Peyer's patch (tissue), 4 donors: Measurements from ENCODE around the gene KLC1. TPM values are rescaled to one million over a fixed set of nuclear protein-coding genes. Genes with fewer than 3 reads are reported as not detected.

Experiments used
- DNase-seq, 3 donors: peaks; one replicate each; pipeline ENCODE4 v3.0.0-alpha.2; 2017 to 2019
- H3K27ac ChIP-seq, 4 donors: fragments of 200-600 bp; sonication (generic); one replicate each; pipeline ENCODE4 v1.5.1; 2016 to 2019
- H3K27me3 ChIP-seq, 2 donors: fragments of 200-600 bp; sonication (generic); one replicate each; pipeline ENCODE4 v1.5.1; 2019
- H3K36me3 ChIP-seq, 3 donors: fragments of 200-600 bp; sonication (generic); one replicate each; pipeline ENCODE4 v1.5.1; 2016 to 2019
- H3K4me1 ChIP-seq, 4 donors: fragments of 200-600 bp; sonication (generic); one replicate each; pipeline ENCODE4 v1.5.1; 2016 to 2019
- H3K4me3 ChIP-seq, 4 donors: fragments of 200-600 bp; sonication (generic); 1 replicate in 3 of 4; 2 replicates in 1 of 4; pipeline ENCODE4 v1.5.1; 2016 to 2019; ENCODE audit warnings: mild to moderate bottlenecking in 1 of 4
- H3K9me3 ChIP-seq, 4 donors: fragments of 200-600 bp; sonication (generic); one replicate each; pipeline ENCODE4 v1.5.1; 2016 to 2019; ENCODE audit warnings: mild to moderate bottlenecking in 1 of 4
- POLR2A ChIP-seq, 2 donors: fragments of 450-650 bp; IDR thresholded peaks; one replicate each; pipeline ENCODE4 v1.5.1; 2017; ENCODE audit warnings: antibody characterized with exemption in 2 of 2, mild to moderate bottlenecking in 2 of 2, moderate library complexity in 2 of 2
- total RNA-seq, 4 donors: library from RNA; depleted of rRNA; stranded (reverse); fragments of >200 nt; gene quantifications; one replicate each; pipeline ENCODE4 v1.1.0, GENCODE V29; 2016
- TF ChIP-seq, protein P1 (sequence below), 6 experiments: fragments of 450-650 bp in 4 of 6; fragments of 200-600 bp in 2 of 6; sonication (generic) in 1 of 6; IDR thresholded peaks; one replicate each; pipeline ENCODE4 v1.5.1; 2017 to 2019; ENCODE audit warnings: antibody characterized with exemption in 6 of 6, mild to moderate bottlenecking in 3 of 6, moderate library complexity in 1 of 6

The KLC1 gene
- total RNA-seq, 4 donors from 2014 or later = 125 to 361 (median 270) TPM

DNA sequence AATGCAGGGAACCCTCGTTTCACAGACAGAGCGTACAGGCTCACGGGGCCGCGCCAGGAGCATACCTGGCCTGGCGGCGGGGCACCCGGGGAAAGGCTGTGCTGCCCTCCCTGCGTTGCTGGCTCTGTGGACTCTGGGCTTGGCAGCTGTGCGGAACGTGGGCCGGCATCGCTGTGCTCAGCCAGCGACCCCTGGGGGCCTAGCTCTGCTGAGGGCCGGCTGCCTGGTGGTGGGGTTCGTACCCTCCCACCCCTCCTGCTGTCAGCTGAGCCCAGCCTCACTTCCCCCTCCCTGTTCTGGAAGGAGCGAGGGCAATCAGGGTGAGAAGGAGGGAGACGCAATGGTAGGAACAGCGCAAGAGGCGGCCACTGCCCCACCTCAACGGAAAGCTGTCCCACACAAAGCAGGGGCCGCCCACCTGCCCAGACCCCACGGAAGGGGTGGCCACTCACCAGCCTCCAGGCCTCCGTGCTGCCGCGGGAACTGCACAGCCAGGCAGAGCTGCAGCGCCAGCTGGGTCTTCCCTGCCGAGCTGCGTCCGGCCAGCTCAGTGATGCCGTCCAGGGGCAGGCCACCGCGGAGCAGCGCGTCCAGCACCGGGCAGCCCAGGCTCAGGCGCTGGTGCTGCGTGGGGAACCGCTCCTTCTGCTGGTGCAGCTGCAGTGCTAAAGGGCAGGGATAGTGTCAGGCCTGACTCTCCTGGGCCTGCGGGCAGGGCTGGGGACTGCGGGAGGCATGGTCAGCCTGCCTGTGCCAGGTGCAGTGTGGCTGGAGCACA is 77.7 kb downstream of the KLC1 start:
- Histone ChIP-seq H3K4me1 (peaks cover 0 to 17% (median 2%) of the 10 kb centered on the region in 4 donors), H3K36me3 (peaks cover 0 to 30% (median 0%) of the 10 kb centered on the region in 3 donors), H3K4me3 (no peak overlapping the region), H3K27ac (no peak overlapping the region), H3K27me3 (no peaks in the 10 kb centered on the region), H3K9me3 (no peaks in the 10 kb centered on the region)
- no peak for TF ChIP-seq POLR2A (IDR thresholded peaks at IDR 0.05)
- TF ChIP-seq, protein P1, sequence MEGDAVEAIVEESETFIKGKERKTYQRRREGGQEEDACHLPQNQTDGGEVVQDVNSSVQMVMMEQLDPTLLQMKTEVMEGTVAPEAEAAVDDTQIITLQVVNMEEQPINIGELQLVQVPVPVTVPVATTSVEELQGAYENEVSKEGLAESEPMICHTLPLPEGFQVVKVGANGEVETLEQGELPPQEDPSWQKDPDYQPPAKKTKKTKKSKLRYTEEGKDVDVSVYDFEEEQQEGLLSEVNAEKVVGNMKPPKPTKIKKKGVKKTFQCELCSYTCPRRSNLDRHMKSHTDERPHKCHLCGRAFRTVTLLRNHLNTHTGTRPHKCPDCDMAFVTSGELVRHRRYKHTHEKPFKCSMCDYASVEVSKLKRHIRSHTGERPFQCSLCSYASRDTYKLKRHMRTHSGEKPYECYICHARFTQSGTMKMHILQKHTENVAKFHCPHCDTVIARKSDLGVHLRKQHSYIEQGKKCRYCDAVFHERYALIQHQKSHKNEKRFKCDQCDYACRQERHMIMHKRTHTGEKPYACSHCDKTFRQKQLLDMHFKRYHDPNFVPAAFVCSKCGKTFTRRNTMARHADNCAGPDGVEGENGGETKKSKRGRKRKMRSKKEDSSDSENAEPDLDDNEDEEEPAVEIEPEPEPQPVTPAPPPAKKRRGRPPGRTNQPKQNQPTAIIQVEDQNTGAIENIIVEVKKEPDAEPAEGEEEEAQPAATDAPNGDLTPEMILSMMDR (IDR thresholded peaks at IDR 0.05) = no peak
- DNase-seq = no peak

GRCh38 chr14:103707329-103708263 is 78.6 kb downstream of the KLC1 start:
- no peak for DNase-seq
- no peak for TF ChIP-seq POLR2A (IDR thresholded peaks at IDR 0.05)
- TF ChIP-seq, protein P1 (IDR thresholded peaks at IDR 0.05) = no peak
- Histone ChIP-seq H3K36me3 (peaks cover 0 to 21% (median 0%) of the 10 kb centered on the region in 3 donors), H3K27ac (no peak overlapping the region), H3K4me3 (no peak overlapping the region), H3K4me1 (peaks cover 0 to 26% (median 2%) of the 10 kb centered on the region in 4 donors), H3K27me3 (no peaks in the 10 kb centered on the region), H3K9me3 (no peaks in the 10 kb centered on the region)

GRCh38 chr14:103708750-103709187 is 79.8 kb downstream of the KLC1 start:
- no peak for TF ChIP-seq POLR2A (IDR thresholded peaks at IDR 0.05)
- TF ChIP-seq, protein P1 (IDR thresholded peaks at IDR 0.05) = no peak
- Histone ChIP-seq H3K27ac (no peak overlapping the region), H3K36me3 (peaks cover 0 to 10% (median 0%) of the 10 kb centered on the region in 3 donors)

GRCh38 chr14:103709814-103710213 is 80.8 kb downstream of the KLC1 start:
- DNase-seq = no peak
- Histone ChIP-seq H3K4me1 (peaks cover 4 to 47% (median 8%) of the 10 kb centered on the region in 4 donors), H3K27ac (peak overlapping the region in 1 of 4 donors; percentile 8)

More at GRCh38 chr14:103708750-103709187, 79.8 kb downstream of the KLC1 start:
- Histone ChIP-seq H3K9me3 (no peaks in the 10 kb centered on the region), H3K27me3 (no peaks in the 10 kb centered on the region), H3K4me1 (peaks cover 0 to 36% (median 2%) of the 10 kb centered on the region in 4 donors), H3K4me3 (no peak overlapping the region)
- DNase-seq = no peak

More at GRCh38 chr14:103709814-103710213, 80.8 kb downstream of the KLC1 start:
- Histone ChIP-seq H3K36me3 (peaks cover 0 to 10% (median 0%) of the 10 kb centered on the region in 3 donors), H3K27me3 (no peaks in the 10 kb centered on the region), H3K4me3 (no peak overlapping the region), H3K9me3 (no peaks in the 10 kb centered on the region)
- TF ChIP-seq, protein P1 (IDR thresholded peaks at IDR 0.05) = no peak
- TF ChIP-seq POLR2A (IDR thresholded peaks at IDR 0.05) = no peak
